Stimulated activated memory B cell treated with anti-CD40 and anti-IgM and Interleukin-4, amounts not matched to agents 10 μg/mL and 1 μg/mL and 100 μg/mL, for 72 hours (primary cell): Measurements from ENCODE around the gene PALB2.
A peak's percentile ranks its signal among the peaks of the same experiment; 100 is the strongest.

Experiments used
- ATAC-seq: fragments of 150-1000 bp; cut with Tn5 transposase; 2 replicates; pipeline ENCODE4 v1.10.0; 2021
- H3K27ac Mint-ChIP-seq: one replicate; pipeline ENCODE4 v1.8.0; 2022; ENCODE audit warnings: mild to moderate bottlenecking, mixed read lengths
- H3K27me3 Mint-ChIP-seq: one replicate; pipeline ENCODE4 v1.8.0; 2022; ENCODE audit warnings: mixed read lengths
- H3K36me3 Mint-ChIP-seq: one replicate; pipeline ENCODE4 v1.8.0; 2022; ENCODE audit warnings: mixed read lengths
- H3K4me1 Mint-ChIP-seq: one replicate; pipeline ENCODE4 v1.8.0; 2022; ENCODE audit warnings: mixed read lengths
- H3K4me3 Mint-ChIP-seq: one replicate; pipeline ENCODE4 v1.8.0; 2022; ENCODE audit warnings: mild to moderate bottlenecking, moderate library complexity, mixed read lengths
- H3K9me3 Mint-ChIP-seq: one replicate; pipeline ENCODE4 v1.8.0; 2022; ENCODE audit warnings: mixed read lengths

The PALB2 gene

DNA sequence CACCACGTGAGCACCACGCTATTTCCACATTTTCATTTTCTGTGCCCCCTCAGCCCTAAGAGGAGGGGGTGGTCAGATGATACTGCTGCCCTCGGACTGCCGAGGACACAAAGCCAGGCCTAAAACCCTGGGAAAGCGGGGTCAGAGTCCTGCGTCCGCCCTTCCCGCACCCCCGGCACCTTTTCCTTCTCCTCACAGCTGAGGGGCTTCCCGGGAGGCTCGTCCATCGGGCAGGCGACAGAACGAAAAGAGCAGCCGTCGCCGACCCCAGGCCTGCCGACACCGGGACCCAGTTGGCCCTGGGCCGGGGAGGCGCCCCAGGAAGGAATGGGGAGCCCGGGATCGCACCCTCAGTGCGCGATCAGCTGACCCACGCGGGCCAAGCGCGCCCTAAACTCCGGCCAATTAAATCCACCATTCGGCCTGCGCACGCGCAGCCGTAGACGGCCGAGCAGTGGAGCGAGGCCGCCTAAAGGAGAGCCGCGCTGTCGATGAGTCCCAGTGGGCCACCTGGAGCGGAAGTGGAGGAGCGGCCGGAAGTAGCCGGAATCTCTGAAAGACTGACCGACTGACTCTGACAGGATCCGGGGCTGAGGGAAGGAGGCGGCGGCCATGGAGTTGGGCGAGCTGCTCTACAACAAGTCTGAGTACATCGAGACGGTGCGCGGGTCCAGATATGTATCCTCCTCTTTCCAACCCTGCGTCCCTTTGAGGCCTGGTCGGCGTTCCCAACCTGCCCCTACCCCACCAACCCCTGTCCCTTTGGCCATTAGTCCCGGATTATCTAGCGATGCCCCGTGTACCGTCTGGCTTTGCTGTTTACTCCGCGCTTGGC, at the start of gene PALB2, which contains the start of gene DCTN5:
Gene PALB2 (minus strand): TSS at position 380 of the 835 bp plus-strand sequence. CDS start 153 bp downstream, at position 227.
Gene DCTN5 (plus strand): TSS at position 536 of the 835 bp plus-strand sequence. CDS start 77 bp downstream, at position 613.
- Mint-ChIP-seq H3K9me3 (no peaks in the 10 kb centered on the region), H3K4me3 (peak within 1 kb of the TSS; percentile 95), H3K27me3 (no peaks in the 10 kb centered on the region), H3K4me1 (peaks cover 42% of the 10 kb centered on the region), H3K27ac (peak within 1 kb of the TSS; percentile 97), H3K36me3 (peaks cover 12% of the 10 kb centered on the region)
- ATAC-seq, result peak; percentile 98

- peaks cover 35% of the 10 kb centered on the region for H3K36me3 Mint-ChIP-seq
- no peak overlapping the region for H3K27ac Mint-ChIP-seq
- H3K4me3 Mint-ChIP-seq, result no peak overlapping the region
- no peak for ATAC-seq
- no peaks in the 10 kb centered on the region for H3K9me3 Mint-ChIP-seq
- H3K27me3 Mint-ChIP-seq, result peaks cover 4% of the 10 kb centered on the region
- peaks cover 3% of the 10 kb centered on the region for H3K4me1 Mint-ChIP-seq
These were observed 48.5 kb upstream of the PALB2 start for GRCh38 chr16:23689442-23690187.

- ATAC-seq, result no peak
- Mint-ChIP-seq H3K9me3 (no peaks in the 10 kb centered on the region), H3K36me3 (peaks cover 45% of the 10 kb centered on the region), H3K27me3 (no peaks in the 10 kb centered on the region), H3K4me3 (no peak overlapping the region), H3K4me1 (no peaks in the 10 kb centered on the region), H3K27ac (no peak overlapping the region)
These were observed 46.1 kb upstream of the PALB2 start for GRCh38 chr16:23687034-23687808.

GRCh38 chr16:23683487-23683886, 42.4 kb upstream of the PALB2 start:
- Mint-ChIP-seq H3K4me1 (peaks cover 15% of the 10 kb centered on the region), H3K4me3 (no peak overlapping the region), H3K9me3 (no peaks in the 10 kb centered on the region), H3K27me3 (peaks cover 13% of the 10 kb centered on the region), H3K27ac (no peak overlapping the region), H3K36me3 (peaks cover 39% of the 10 kb centered on the region)
- ATAC-seq, result no peak

- Mint-ChIP-seq H3K4me1 (peaks cover 21% of the 10 kb centered on the region), H3K27me3 (peaks cover 13% of the 10 kb centered on the region), H3K9me3 (no peaks in the 10 kb centered on the region), H3K36me3 (peaks cover 26% of the 10 kb centered on the region), H3K4me3 (no peak overlapping the region), H3K27ac (no peak overlapping the region)
- ATAC-seq, result no peak
These were observed 41.1 kb upstream of the PALB2 start for GRCh38 chr16:23682181-23682580.

DNA sequence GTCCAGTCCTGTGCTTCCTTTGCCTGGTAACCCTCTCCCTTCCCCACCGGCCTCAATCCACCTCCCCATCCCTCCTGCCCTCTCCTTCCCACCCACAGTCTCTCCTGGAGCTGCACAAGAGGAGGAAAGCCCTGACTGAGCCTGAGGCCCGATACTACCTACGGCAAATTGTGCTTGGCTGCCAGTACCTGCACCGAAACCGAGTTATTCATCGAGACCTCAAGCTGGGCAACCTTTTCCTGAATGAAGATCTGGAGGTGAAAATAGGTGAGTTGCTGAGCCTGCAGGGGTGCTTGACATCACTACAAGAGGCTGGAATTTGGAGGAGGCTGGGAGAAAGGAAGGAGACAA, 38.9 kb upstream of the PALB2 start:
- peaks cover 26% of the 10 kb centered on the region for H3K36me3 Mint-ChIP-seq
- peak overlapping the region; percentile 86 for H3K4me3 Mint-ChIP-seq
- H3K9me3 Mint-ChIP-seq, result no peaks in the 10 kb centered on the region
- ATAC-seq, result no peak
- peaks cover 21% of the 10 kb centered on the region for H3K4me1 Mint-ChIP-seq
- H3K27me3 Mint-ChIP-seq, result peaks cover 13% of the 10 kb centered on the region
- H3K27ac Mint-ChIP-seq, result no peak overlapping the region

GRCh38 chr16:23679274-23679985, 38.3 kb upstream of the PALB2 start:
- H3K4me3 Mint-ChIP-seq, result peak overlapping the region; percentile 86
- peak overlapping the region; percentile 47 for H3K27ac Mint-ChIP-seq
- H3K4me1 Mint-ChIP-seq, result peaks cover 21% of the 10 kb centered on the region
- H3K27me3 Mint-ChIP-seq, result peaks cover 13% of the 10 kb centered on the region
- no peaks in the 10 kb centered on the region for H3K9me3 Mint-ChIP-seq
- peaks cover 32% of the 10 kb centered on the region for H3K36me3 Mint-ChIP-seq
- no peak for ATAC-seq

DNA sequence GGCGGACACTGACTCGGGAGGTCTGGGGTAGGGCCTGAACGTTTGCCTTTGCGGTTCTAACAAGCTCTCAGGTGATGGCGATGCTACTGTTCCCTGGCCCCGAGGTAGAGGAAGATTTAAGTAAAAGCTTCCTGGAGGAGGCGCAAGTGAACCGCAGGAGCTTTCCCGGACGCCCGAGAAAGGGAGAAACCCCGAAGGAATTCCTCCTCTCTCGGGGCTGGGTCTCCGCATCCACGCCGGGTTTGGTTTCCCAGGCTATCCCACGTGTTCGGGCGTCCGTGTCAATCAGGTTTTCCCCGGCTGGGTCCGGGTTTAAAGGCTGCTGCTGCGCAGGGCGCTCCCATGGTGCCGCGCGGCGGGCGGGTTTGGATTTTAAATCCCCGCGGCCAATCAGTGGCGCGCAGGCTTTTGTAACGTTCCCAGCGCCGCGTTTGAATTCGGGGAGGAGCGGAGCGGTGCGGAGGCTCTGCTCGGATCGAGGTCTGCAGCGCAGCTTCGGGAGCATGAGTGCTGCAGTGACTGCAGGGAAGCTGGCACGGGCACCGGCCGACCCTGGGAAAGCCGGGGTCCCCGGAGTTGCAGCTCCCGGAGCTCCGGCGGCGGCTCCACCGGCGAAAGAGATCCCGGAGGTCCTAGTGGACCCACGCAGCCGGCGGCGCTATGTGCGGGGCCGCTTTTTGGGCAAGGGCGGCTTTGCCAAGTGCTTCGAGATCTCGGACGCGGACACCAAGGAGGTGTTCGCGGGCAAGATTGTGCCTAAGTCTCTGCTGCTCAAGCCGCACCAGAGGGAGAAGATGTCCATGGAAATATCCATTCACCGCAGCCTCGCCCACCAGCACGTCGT, 37.5 kb upstream of the PALB2 start, which contains the start of gene PLK1:
Gene PLK1 (plus strand): TSS at position 460 of the 844 bp plus-strand sequence. CDS start 44 bp downstream, at position 504.
- H3K4me3 Mint-ChIP-seq, result peak within 1 kb of the TSS; percentile 86
- H3K27ac Mint-ChIP-seq, result peak within 1 kb of the TSS; percentile 47
- peak; percentile 92 for ATAC-seq
- H3K9me3 Mint-ChIP-seq, result no peaks in the 10 kb centered on the region
- H3K4me1 Mint-ChIP-seq, result peaks cover 21% of the 10 kb centered on the region
- H3K36me3 Mint-ChIP-seq, result peaks cover 31% of the 10 kb centered on the region
- peaks cover 13% of the 10 kb centered on the region for H3K27me3 Mint-ChIP-seq

DNA sequence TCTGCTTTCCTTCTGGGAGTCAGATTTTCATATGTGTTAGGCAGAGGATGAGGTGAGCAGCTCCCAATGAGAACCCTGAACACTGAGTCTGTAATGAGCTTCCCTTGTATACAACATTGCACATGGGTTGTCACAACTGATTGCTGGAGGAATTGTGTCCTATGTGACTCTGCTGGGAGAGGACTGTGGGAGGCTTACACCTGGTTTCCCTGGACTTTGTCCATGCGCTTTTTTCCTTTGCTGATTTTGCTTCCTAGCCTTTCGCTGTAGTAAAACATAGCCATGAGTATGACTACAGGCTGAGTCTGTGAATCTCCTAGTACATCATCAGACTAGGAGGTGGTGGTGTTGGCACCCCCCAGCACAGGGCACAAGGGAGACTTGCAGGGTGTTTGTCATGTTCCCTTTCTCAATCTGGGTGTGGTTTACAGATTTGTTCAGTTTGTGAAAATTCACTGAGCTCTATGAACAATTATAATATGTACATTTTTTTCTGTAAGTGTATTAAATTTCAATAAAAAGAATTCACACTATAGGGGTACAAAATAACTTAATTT, 35.9 kb upstream of the PALB2 start:
- no peaks in the 10 kb centered on the region for H3K9me3 Mint-ChIP-seq
- no peak overlapping the region for H3K4me3 Mint-ChIP-seq
- peaks cover 21% of the 10 kb centered on the region for H3K4me1 Mint-ChIP-seq
- ATAC-seq, result no peak
- no peak overlapping the region for H3K27ac Mint-ChIP-seq
- H3K27me3 Mint-ChIP-seq, result peaks cover 13% of the 10 kb centered on the region
- peaks cover 23% of the 10 kb centered on the region for H3K36me3 Mint-ChIP-seq

GRCh38 chr16:23673971-23674614, 33.0 kb upstream of the PALB2 start:
- Mint-ChIP-seq H3K4me1 (peaks cover 32% of the 10 kb centered on the region), H3K27me3 (peaks cover 5% of the 10 kb centered on the region), H3K4me3 (no peak overlapping the region), H3K36me3 (peaks cover 33% of the 10 kb centered on the region), H3K27ac (no peak overlapping the region), H3K9me3 (no peaks in the 10 kb centered on the region)
- no peak for ATAC-seq

DNA sequence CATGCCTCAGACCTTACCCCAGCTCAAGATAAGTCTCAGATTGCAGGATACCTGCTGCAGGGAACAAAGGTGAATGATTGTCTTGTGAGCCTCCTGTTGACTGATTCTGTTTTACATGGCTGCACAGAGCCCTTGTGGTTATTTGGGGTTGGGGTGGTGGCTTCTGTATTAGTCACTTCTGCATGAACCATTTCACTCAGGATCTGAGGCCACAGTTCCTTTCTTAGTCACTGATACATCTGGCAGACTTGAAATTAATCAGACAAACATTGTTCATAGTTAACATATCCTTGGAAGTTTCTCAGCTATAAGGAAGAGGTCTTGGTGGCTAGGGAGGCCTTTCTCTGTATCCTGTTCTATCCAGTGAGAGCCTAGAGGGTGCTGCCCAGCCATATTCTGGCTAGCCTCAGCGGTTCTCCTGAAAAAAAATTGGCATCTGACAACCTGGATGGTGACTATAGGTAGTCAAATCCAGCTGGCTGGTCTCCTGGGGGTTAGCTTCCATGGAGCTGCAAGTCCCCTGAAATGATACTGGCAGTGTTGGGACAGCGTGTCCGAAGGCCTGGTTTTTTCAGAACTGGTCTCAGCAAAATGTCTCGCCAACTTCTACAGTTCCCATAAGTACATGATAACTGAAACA, 29.1 kb upstream of the PALB2 start:
- Mint-ChIP-seq H3K9me3 (no peaks in the 10 kb centered on the region), H3K4me3 (no peak overlapping the region), H3K27me3 (no peaks in the 10 kb centered on the region), H3K4me1 (peaks cover 22% of the 10 kb centered on the region), H3K36me3 (peaks cover 71% of the 10 kb centered on the region), H3K27ac (no peak overlapping the region)
- ATAC-seq, result peak; percentile 99

GRCh38 chr16:23668873-23669272, 27.8 kb upstream of the PALB2 start:
- no peak for ATAC-seq
- peaks cover 73% of the 10 kb centered on the region for H3K36me3 Mint-ChIP-seq
- no peak overlapping the region for H3K27ac Mint-ChIP-seq
- peaks cover 22% of the 10 kb centered on the region for H3K4me1 Mint-ChIP-seq
- no peaks in the 10 kb centered on the region for H3K9me3 Mint-ChIP-seq
- no peaks in the 10 kb centered on the region for H3K27me3 Mint-ChIP-seq
- H3K4me3 Mint-ChIP-seq, result no peak overlapping the region

DNA sequence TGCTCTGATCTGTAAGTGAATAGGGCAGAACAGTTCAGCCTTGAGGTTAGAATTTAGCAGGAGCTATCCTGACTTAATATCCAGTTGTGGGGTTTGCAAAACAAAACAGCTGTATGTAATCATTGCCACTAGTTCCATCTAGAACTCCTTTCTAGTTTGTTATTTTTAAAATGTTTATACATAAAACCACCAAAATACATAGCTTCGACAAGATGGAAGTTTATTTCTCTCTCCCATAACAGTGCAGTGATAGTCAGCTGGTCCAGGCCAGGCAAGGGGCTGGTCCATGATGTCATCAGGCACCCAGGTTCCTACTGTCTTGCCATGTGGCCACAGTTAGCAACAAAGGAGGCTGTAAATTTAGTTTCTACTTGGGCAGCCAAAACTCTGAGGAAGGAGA, 27.1 kb upstream of the PALB2 start:
- no peaks in the 10 kb centered on the region for H3K27me3 Mint-ChIP-seq
- H3K36me3 Mint-ChIP-seq, result peaks cover 80% of the 10 kb centered on the region

More for the DNA sequence above, 27.1 kb upstream of the PALB2 start:
- Mint-ChIP-seq H3K9me3 (no peaks in the 10 kb centered on the region), H3K27ac (no peak overlapping the region), H3K4me1 (peaks cover 22% of the 10 kb centered on the region), H3K4me3 (no peak overlapping the region)
- no peak for ATAC-seq
